GM21447 (cell line): ENCODE results near the gene TSPAN32.

Source experiments
- ATAC-seq: cut with Tn5 transposase; IDR thresholded peaks from one replicate; pipeline ENCODE4 v1.9.1; 2021; ENCODE audit not compliant: unreplicated experiment

TSPAN32 gene

DNA sequence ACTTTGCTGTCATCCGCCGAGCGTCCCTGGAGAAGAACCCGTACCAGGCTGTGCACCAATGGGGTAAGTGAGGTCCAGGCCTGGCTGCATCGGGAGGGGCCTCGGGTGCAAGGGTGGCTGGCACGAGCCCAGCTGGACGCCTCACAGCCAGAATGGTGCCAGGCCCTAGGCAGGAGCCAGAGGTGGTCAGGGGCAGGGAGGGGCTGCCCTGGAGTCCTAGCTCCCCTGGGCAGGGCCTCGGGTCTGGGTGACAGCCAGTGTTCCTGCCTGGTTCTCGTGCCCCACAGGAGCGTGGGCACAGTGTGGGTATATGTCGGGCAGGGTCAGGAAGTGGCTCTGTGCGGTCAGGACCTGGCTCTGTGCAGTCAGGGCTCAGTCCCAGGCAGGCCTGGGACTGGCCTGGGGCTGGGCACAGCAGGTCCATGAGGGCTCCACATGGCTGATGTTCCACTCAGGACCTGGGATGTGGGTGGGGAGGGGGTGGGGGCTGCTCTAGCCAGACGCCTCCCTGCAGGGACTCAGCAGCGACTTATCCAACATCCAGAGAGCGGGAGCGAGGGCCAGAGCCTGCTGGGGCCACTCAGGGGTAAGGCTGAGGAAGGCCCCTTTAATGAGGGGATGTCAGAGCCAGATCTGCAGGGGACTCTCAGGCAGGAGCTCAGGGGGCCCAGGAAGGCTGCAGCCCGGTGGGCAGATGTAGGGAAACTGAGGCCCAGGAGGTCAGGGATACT, 1.2 kb downstream of the TSPAN32 start:
- no peak for ATAC-seq

DNA sequence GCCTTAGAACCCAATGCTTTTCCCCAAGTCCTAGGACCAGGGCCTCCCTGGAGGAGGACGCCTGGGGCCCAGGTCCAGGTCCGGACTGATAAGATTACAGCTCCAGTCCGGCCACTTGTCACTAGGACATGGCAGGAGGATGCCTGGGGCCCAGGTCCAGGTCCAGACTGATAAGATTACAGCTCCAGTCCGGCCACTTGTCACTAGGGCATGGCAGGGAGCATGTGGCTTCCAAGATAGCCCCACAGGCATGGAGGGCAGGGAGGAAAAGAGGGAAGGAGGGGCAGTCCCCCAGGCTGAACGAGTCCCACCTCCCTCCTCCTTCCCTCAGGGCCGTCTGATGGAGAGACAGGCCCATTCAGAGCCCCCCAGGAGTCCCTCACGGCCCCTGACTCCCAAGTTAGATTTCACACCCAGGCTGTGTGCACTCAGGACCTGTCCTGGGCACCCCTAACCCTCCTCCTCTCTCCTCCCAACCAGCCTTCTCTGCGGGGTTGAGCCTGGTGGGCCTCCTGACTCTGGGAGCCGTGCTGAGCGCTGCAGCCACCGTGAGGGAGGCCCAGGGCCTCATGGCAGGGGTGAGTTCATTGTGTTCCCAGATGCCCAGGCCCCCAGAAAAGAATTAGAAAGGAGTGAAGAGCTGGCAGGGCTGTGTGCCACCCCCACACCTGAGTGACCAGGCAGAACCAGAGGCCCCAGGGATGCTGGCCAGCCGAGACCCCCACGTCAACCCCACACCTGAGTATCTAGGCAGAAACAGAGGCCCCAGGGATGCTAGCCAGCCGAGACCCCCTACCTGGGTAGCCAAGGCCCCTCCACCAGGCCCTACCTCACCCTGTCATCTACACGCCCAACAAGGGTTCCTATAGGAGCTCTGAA, 2.1 kb downstream of the TSPAN32 start:
- ATAC-seq, result no peak

DNA sequence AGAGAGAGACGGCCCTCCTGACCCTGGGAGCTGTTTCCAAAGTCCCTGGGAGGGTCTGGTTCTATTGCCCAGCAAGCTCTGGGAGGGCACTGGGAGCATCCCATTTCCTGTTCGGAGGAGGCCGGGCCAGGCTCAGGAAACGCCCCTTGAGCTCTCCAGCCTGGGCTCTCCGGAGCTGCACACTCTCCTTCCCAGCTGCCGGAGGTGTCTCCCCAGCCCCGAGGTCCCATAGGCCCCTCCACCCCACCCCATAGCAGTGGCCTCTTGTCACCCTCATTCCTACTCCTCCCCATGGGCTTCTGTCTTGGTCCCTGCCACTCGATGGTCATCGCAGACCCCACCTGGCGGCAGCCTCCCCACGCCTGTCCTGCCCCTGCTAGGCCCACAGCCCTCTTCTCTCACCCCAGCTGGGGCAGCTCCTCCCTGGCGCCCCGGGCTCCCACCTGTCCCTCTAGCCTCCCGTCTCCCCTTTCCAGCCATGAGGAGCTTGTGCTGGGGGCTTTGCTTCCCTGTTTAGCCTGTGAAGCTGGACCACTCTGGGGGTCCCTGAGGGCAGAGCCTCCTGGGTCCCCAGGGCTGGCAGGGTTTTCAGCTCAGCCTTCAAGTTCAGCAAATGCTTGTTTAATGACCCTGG, 2.8 kb downstream of the TSPAN32 start:
- no peak for ATAC-seq

DNA sequence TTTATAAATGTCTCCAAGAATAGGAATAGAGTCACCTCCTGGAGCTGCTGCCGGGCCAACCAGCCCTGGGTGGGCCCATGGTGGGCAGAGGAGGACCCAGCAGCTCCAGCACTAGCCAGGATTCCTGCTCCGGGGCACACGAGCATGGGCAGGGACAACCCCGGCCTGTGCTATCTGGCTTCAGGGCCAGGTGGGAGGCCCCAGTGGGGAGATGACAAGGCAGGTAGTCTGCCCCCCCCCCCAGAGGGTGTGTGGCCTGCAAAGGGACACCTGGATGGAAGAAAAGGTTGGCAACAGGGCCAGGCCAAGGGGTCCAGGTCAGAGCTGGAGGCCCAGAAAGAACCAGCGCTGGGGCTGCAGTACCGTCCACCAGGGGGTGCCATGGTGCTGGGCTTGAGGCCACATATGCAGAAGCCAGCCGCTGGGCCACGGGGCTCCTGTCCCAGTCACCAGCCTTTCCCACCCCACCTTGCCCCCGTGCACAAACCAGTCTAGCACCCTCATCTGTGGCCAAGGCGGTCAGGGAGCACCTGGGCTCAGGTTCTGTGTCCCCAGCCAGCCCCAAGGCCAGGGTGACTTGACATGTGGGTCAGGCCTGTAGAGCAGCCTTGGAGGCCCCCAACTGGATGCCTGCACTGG, 3.4 kb downstream of the TSPAN32 start:
- no peak for ATAC-seq

DNA sequence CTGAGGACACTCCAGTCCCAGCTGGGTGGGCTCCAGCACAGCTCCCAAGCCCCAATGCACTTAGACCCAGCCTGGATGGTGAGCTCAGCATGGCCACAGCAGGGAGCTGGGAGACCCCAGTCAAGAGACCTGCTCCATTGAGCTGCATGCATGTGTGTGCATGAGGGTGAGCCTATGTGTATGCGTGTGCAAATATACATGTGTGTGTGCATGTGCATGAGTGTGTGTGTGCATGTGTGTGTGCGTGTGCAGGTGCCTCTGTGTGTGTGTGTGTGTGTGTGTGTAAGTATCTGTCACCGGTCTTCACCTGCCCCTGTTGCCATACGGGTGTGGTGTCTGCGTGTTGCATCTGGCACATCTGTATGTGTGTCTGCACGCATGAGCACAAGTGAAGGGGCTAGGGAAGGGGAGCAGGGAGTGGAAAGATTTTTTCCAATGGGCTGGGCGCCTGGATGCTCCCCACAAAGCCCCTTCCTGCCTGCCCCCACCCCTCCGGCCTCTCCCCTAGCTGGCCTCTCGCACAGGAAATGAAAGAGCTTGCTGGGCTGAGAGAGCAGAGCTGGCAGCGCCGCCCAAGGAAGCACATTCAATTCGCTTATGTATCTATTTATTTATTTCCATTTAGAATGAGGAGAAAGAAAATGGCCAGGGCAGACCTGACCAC, 4.1 kb downstream of the TSPAN32 start:
- ATAC-seq, result no peak

DNA sequence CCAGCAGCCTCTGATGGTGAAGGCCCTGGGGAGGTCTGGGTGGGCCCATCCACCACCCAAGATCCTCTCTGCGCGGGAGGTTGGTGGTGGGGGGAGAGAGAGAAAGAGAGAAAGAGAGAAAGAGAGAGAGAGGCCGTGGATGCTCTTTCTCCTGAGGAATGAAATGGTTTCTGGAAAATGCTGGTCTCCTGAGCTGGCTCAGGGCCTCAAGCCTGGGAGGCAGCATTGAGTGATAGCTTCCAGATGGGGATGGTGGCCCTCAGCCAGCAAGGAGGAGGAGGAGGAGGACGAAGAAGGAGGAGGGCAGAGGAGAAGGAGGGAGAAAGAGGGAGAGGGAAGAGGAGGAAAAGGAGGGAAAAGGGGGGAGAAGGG, 4.6 kb downstream of the TSPAN32 start:
- ATAC-seq, result no peak

DNA sequence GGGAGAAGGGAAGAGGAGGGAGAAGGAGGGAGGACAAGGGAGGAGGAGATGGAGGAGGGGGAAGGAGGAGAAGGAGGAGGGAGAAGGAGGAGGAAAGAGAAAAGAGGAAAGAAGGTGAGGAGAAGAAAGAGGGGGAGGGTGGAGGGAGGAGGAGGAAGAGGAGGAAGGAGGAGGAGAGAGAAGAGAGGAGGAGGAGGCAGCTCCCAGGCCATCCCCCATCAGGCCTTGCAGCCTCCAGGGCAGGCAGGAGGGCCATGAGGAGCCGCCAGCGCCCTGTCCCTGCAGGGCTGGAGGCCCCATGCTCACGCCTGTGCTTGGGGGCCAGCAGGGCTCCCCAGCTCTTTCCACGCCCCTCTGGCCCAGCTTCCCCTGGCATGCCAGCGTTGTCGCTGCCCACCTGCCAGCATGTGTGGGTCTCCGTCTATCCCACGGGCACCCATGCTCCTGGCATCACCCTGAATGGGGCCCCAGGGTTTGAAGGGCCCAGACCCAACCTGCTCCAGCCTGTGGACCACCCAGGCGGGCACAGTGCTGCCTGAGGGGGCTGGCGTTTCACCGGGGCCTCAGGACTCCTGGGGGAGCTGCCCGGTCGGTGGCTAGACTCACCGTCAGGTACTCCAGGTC, 5.2 kb downstream of the TSPAN32 start:
- ATAC-seq, result no peak

DNA sequence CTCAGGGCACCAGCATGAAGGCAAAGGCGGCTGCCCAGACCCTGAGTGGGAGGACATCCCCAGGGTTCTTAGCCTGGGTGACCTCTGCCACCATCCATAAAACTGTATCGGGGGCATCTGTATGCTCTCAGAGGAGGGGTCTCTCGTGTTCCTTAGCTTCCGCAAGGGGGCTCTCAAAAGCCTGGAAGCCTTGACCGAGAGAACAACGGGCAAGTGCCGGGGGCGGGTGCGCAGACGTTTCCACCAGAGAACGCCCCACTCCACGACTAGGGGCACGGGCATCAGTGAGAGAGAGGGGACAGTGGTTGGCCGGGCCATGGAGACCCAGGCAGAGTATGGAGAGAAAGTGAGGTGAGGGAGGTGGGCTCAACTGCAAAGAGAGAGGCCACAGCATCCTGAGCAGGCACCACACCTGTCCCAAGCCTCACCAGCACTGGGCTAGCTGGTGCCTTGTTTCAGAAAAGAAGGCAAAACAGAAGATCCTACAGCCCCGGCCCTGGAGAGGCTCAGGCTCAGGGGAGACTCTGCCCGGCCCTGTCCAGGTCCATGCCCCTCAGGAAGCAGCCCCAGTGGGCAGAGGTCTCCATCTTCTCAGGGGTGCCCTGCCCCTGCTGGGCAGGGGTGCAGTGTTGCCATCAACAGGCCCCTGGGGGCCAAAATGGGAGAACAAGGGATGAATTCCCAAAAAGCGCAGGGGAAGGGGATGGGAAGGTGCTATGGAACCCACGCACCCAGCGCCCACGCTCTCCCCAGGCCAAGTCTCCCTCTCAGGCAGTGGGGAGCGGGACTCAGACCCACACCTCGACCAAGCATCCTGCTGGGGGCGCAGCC, 5.9 kb downstream of the TSPAN32 start:
- ATAC-seq, result no peak

DNA sequence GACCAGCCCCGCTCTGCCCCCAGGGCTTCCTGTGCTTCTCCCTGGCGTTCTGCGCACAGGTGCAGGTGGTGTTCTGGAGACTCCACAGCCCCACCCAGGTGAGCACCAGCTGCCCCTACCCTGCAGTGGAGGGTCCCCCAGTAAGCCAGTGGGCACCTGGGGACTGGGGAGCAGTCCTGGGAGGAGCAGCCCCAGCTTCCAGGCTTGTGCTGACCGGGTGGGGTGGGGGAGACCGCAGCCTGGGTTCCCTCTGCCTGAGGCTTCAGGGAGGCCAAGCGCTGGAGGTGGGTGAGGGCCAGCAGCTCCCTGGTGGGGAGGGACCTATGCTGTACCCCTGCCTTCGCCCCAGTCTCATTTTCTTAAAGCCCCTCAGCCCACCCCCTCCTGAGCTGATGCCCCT, 6.9 kb downstream of the TSPAN32 start:
- no peak for ATAC-seq

DNA sequence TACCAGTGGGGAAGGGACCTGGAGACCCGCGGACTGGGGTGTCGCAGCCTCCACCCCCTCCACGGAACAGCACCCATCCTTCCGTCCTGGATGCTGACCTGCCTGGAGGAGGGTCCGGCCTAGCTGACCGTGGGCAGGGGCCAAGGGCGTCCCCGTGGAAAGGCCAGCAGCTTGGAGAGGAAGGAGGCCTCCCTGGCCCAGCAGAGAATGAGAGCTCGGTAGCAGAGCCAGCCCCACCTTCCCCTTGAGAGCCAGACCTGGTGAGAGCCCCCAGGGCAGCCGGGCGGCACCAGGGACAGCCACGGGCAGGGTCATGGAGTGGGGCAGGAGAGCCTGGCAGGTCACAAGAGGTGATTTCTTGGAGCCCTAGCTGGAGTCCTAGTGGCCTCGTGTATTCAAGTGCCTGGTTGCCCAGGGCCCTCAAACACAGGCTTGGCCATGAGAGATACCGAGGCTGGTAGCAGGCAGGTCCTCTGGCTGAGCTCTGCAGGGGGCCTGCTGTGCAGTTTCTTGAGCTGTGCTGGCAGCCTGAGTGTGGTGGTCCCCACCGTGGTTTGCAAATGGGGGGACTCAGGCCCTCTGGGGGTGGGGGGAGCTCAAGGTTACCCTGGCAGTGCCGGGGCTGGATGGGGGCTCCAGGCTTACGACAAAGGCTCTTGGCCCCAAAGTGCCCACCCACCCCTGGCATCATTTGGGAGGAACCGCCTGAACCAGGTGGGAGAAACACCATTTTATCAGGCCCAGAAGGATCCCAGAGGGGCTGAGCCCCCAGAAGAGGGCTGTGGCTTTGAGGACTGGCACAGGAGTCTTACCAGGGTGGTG, 7.6 kb downstream of the TSPAN32 start:
- ATAC-seq, result no peak

DNA sequence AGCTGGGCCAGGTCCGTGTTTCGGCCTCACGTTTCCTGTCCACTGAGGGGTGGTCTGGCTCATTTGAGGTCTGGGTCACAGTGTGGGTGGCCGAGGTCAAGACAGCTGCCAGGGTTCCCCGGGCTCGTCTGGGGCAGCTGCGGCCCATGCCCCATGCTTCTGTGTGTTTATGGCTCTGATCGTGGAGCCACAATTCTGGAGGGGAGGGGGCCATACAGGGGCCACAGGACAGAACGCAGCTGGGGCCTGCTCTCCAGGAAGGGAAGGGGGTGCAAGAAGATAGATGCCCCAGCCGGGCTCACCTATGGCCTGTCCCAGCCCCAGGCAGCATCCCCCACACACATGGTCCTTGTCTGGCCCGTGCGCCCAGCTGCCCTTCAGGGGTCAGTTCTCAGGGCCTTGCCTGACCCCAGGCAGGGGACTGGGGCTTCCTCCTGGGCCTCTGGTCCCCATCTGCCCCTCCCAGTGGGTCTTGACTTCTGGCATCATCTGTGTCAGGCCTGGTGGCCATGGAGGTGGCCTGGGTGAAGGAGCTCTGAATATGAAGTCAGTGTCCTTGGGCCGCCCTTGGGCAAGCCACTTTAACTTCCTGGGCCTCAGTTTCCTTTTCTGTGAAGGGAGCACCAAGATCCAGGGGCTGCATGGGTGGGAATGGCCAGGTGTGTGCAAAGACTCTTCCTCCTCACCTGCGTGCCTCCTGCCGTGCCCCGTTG, 8.4 kb downstream of the TSPAN32 start:
- no peak for ATAC-seq

DNA sequence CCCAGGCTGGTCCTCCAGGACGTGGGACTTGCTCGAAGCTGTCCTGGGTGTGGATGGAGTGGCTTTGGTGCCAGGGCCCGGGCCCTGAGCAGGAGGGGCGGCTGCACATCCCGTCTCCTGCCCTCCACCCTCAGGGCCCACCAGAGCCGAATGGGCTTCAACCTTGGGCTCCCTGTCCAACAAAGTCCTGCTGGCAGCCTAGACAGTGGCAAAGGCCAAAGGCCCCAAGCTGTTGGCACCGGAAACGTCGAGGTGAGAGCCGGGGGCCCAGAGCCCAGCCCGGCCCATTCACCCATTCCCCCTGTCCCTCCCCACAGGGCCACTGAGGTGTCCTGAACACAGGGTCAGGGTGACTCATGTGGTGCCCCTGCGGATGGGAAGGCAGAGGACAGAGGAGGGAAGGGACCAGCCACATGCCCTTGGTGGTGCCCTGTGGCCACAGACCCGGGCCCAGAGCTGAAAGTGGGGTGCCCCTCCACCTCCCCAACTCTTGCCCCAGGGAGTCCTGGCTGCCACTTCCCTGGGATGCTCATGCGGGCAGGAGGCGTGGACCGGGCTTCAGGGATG, 9.1 kb downstream of the TSPAN32 start:
- ATAC-seq, result no peak

DNA sequence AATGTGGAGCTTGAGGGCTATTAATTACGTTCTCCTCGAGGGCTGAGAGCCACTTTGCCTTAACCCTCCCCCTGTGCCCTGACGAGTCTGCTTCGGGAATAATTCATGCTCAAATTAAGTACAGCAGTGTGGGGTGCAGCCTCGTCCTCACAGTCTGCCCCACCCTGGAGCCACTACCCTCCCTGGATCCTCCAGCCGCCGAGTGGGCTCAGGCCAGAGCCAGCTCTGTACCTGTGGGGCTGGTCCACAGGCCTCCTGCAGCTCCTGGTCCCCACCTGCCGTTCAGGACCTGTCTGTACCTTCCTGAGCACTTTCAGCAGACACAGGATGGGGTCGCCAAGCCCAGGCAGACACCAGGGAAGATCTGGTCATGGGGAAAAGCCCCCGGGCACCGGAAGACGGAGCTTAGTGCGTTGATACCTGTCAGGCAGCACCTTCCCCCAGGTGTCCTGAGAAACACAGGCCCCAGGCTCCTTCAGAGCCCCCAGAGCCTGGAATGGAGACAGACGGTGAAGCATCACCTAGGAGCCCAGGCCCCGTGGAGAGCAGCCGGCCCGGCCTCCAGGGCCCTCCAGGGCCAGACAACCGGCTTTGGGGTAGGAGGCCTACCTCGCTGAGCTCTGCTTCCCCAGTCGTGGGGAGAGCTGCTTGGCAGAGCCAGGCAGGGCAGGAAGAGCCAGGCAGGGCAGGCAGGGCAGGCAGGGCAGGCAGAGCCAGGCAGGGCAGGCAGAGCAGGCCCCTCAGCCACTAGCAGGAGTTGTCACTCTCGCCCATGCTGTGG, 9.7 kb downstream of the TSPAN32 start:
- ATAC-seq, result no peak

DNA sequence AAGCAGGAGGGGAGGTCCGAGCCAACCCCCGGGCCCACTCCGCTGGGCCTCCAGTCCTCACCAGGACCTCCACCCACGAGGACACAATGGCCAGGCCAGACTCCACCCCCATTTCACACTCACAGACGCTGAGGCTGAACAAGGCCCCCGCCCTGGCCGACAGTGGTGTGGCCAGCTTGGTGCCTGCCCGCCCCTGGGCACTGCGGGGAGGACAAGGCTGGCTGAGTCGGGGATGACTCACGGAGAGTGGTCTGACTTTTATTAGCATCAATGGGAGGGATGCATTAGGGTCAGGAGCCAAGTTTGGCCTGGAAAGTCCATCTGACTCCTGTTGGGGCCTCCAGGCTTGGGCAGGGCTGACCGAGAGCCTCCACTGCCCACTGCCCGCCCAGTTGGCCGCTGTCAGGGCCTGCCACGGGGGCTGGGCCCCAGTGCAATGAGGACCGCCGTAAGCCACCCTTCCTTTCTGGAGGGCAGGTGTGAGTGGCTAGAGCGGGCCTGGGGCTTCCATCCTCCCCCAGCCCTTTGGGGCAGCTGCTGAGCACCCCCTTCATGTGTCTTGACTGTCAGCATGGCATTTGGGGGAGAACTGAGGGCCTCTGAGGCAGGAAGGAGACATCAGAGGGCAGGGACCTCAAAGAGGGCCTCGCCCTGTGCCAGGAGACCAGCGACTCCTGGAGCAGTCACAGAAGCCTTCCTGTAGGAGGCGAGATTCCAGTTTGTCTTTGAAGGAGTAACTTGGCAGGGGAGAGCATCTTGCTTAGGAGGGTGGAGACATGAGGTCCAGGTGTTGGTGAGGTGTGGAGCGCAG, 10.6 kb downstream of the TSPAN32 start:
- no peak for ATAC-seq

DNA sequence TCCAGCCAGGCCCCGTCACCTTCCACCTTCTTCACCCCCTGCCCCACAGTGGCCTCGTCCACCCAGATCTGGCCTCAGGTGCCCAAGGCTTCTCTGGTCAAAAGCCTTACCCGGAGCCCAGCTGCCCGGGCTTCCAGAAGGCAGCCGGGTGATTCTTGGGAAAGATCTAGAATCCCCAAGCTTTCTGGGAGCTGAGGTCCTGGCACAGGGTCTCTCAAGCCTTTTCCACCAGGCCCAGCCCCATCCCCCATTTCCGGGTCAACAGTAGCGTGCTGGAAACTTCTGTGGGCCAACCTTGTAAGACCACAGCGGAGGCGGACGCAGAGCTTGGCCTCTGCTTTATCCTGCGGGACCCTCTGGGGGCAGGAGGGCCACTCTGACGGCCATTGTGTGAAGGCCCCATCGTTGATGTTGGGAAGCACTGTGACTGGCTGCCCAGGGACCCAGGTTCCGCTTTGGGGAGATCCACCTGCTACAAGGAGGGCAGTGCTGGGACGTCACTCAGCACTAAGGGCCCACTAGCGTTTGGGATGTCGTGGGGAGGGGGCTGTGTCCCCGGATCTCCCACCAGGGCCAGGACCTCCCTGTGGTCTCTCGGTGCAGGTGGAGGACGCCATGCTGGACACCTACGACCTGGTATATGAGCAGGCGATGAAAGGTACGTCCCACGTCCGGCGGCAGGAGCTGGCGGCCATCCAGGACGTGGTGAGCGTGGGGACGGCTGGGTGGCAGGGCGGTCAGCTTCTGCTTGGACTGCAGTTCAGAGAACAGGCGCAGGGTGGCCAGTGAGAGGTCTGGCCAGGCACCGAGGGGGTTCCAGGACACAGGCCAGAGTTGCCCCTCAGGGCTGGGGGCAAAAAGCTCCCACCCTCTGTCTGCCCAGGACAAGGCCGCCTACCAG, 11.5 kb downstream of the TSPAN32 start:
- no peak for ATAC-seq
